GM23338 (cell line): Measurements from ENCODE around the gene TJP1.

Experiments used
- EZH2 ChIP-seq: fragments of 200-600 bp; sonication (generic); IDR thresholded peaks from one replicate; pipeline ENCODE4 v1.8.0; 2017; ENCODE audit warnings: antibody characterized with exemption, mild to moderate bottlenecking, low read depth; ENCODE audit not compliant: unreplicated experiment
- EZH2phosphoT487 ChIP-seq: fragments of 200-600 bp; sonication (generic); IDR thresholded peaks from one replicate; pipeline ENCODE4 v1.8.1; 2018; ENCODE audit warnings: antibody characterized with exemption; ENCODE audit not compliant: unreplicated experiment
- POLR2AphosphoS5 ChIP-seq: IDR thresholded peaks from 2 replicates; pipeline ENCODE4 v1.6.1; 2016; ENCODE audit warnings: antibody characterized with exemption, low read depth
- STAT1 ChIP-seq: IDR thresholded peaks from one replicate; pipeline ENCODE4 v1.6.1; 2016; ENCODE audit warnings: antibody characterized with exemption; ENCODE audit not compliant: unreplicated experiment
- TF ChIP-seq, protein P1 (sequence below), 2 experiments: fragments of 200-600 bp in 1 of 2; sonication (generic) in 1 of 2; conservative IDR thresholded peaks; 2 replicates each; pipeline versions ENCODE4 v1.5.1 to v1.6.1; 2016 to 2017; ENCODE audit warnings: antibody characterized with exemption in 2 of 2, low read depth in 2 of 2, mild to moderate bottlenecking in 2 of 2, moderate library complexity in 1 of 2
- TF ChIP-seq, protein P2 (sequence below): IDR thresholded peaks from 2 replicates; pipeline ENCODE4 v1.6.1; 2016; ENCODE audit warnings: antibody characterized with exemption

DNA sequence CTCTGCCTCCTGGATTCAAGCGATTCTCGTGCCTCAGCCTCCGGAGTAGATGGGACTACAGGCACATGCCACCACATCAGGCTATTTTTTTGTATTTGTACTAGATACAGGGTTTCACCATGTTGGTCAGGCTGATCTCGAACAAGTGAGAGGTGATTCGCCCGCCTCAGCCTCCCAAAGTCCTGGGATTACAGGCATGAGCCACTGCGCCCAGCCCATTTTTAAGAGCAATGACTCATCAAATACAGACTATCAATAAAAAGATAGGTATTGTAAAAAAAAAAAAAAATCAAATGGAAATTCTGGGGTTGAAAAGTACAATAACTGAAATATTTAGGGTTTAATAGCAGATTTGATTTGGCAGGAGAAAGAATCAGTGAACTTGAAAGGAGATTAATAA is 129.0 kb downstream of the TJP1 start:
- TF ChIP-seq, protein P1, sequence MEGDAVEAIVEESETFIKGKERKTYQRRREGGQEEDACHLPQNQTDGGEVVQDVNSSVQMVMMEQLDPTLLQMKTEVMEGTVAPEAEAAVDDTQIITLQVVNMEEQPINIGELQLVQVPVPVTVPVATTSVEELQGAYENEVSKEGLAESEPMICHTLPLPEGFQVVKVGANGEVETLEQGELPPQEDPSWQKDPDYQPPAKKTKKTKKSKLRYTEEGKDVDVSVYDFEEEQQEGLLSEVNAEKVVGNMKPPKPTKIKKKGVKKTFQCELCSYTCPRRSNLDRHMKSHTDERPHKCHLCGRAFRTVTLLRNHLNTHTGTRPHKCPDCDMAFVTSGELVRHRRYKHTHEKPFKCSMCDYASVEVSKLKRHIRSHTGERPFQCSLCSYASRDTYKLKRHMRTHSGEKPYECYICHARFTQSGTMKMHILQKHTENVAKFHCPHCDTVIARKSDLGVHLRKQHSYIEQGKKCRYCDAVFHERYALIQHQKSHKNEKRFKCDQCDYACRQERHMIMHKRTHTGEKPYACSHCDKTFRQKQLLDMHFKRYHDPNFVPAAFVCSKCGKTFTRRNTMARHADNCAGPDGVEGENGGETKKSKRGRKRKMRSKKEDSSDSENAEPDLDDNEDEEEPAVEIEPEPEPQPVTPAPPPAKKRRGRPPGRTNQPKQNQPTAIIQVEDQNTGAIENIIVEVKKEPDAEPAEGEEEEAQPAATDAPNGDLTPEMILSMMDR (conservative IDR thresholded peaks at IDR 0.05; ENCODE audit: low read depth in 2 of 2): no peak
- TF ChIP-seq POLR2AphosphoS5 (no peak), STAT1 (no peak), EZH2 (no peak), EZH2phosphoT487 (no peak)
- TF ChIP-seq, protein P2, sequence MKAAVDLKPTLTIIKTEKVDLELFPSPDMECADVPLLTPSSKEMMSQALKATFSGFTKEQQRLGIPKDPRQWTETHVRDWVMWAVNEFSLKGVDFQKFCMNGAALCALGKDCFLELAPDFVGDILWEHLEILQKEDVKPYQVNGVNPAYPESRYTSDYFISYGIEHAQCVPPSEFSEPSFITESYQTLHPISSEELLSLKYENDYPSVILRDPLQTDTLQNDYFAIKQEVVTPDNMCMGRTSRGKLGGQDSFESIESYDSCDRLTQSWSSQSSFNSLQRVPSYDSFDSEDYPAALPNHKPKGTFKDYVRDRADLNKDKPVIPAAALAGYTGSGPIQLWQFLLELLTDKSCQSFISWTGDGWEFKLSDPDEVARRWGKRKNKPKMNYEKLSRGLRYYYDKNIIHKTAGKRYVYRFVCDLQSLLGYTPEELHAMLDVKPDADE: no peak
